Stimulated activated CD8-positive, alpha-beta memory T cell treated with anti-CD3 and anti-CD28 coated beads, Interleukin-2, amount 100 ng/mL, for 48 hours (primary cell): ENCODE results near the gene RNF157.
"Not testable (repeated sequence)": the region's sequence is repeated elsewhere in the genome, so short reads cannot be mapped to it uniquely, and the experiment has no call there.

ENCODE experiments used
- DNase-seq, 2 donors: peaks; one replicate each; pipeline ENCODE4 v3.0.0-alpha.2; 2020; ENCODE audit warnings: low read depth in 2 of 2

The RNF157 gene

DNA sequence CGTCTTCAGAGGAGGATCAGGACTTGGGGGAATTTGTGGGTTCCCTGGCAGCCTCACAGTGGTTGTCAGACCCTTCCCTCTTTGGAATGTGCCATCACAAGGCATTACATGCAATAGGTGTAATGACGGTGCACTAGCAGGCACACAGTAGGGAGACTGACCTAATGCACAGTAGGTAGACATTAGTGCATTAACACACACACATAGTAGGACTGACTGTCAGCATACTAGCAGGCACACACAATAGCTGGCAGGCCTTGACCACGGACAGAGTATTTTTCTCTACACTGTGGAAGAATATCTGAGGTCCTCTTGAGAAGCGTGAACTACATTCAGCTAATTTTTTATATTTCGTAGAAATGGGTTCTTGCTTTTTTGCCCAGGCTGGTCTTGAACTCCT is 14.0 kb upstream of the RNF157 start:
- no peak for DNase-seq

DNA sequence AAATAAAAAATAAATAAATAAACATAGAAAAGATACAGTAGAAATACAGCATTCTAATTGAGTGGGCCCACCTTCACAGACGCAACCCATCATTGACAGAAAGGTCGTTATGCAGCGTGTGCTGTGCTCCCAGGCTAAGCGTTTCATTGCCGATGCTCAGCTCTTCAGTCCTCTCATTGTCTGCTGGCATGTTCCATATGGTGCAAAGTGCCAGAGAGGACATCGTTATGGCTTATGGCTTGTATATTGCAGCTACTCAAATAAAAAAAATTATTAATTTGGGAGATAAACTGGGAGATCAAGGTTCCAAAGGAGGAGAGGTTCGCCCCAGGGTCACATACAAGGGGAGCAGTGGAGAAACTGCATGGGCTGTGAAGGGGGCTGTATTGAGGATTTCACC is 13.5 kb upstream of the RNF157 start:
- DNase-seq: no peak

- DNase-seq: not testable (repeated sequence)
Observed at GRCh38 chr17:76252967-76253766, 12.9 kb upstream of the RNF157 start.

DNA sequence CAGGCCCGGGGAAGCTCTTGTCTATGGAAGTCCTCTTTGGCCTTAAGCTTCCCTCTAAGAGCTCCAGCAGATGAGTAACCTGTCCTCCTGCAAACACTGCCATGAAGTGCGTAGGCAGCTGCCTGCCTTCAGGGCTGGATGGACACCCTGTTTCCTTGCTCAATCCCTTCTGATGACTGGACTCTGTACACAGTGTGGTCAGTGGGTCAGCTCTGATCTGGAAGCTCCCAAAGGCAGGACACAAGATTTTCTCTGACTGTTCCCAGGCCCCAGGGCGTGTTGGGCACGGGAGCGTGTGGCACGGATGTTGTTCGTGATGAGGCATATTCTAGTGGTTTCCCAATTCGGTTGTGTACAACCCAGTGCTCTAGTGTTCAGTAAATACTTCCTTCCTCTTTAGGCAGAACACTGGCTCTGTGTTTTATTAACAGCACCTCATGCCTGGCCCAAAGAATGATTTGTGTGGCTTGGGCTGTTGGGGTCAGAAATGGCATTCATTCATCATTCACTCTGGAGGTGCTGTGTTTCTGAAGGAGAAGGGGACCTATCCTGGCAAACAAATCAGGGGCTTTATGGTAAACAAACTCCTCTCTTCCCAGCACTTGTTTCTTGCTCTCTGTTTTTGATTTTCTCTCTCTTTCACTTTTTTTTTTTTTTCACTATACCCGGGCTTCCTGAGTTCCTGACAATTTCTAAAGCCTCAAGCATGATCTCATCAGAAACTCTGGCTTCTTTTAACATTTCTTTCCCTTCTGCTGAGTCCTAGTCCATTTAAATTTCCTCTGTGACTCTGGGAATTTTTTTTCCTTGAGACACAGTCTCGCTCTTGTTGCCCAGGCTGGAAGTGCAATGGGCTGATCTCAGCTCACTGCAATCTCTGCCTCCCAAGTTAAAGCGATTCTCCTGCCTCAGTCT is 12.0 kb upstream of the RNF157 start:
- no peak for DNase-seq

- DNase-seq: no peak
Observed at GRCh38 chr17:76251478-76252039, 11.3 kb upstream of the RNF157 start.

GRCh38 chr17:76250141-76250540 is 9.8 kb upstream of the RNF157 start:
- no peak for DNase-seq

DNA sequence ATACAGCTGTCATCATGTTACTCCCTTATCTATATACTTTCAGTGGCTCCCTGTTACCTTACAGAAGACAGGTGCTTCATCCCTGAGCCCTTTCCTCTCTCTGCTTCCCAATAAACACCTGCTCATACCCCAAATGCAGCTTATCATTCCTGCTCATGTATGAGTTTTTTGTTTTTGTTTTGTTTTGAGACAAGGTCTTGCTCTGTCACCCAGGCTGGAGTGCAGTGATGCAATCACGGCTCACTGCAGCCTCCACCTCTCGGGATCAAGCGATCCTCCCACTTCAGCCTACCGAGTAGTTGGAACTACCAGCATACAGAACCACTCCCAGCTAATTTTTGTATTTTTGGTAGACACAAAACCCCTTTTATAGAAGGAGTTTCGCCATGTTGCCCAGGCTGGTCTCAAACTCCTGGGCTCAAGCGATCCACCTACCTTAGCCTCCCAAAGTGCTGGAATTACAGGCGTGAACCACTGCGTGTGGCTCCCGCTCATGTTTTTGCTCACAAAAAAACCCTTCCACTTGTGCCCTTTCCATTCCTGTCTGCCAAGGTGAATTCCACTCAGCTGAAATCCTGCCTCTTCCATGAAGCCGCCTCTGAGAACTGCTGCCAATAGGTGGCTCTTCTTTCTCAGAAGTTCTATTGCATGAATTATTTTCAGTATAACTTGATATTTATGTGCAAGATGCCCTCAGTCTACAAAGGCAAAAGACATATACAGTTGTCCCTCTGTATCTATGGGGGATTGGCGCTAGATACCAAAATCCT is 7.9 kb upstream of the RNF157 start:
- DNase-seq: no peak

GRCh38 chr17:76247304-76247703 is 7.0 kb upstream of the RNF157 start:
- no peak for DNase-seq

DNA sequence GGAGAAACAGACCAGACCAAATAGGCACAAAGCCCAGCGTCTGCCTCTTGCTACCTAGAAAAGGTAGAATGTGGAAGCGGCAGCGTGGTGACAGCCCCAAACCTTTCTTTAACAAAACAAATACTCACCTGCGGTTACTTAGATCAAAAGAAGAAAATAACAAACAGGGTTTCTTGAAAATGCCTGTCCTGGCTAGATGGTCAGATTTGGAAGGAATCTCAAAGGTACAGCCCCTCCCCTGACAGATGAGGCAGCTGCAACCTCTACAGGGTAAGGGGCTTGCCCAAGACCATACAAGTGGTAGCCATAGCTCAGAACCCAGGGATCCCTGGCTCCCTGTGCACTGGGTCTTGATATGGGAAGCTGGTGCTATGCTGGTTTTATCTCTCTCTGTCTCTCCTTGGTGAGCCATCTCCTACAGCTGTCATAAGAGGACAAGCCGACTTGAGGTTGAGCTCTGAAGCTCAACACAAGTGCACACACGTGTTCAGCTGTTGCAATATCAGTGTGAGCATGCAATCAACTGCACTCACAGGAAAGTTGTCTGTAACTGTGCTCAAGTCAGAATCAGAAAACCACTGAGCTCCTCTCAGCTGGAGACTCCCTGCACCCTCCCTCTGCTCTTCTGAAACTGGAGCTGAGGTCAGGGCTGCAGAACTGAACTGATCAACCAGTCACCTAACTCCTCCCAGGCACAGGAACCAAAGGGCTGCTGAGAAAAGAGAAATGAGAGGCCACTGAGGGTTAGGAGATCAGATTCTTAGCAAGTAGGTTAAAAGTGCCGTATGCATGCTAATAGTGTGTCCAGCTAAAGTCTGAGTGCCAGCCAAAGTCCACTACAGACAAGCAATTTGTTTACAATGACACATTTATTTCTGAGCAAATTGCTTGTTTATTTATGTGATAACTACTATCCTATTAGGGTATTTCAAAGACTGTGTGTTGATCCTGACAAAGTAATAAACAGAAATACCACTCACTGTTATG is 6.1 kb upstream of the RNF157 start:
- DNase-seq: no peak

- DNase-seq: not testable (repeated sequence)
Observed at GRCh38 chr17:76244721-76245120, 4.4 kb upstream of the RNF157 start.

GRCh38 chr17:76243826-76244679 is 3.8 kb upstream of the RNF157 start:
- no peak for DNase-seq

- DNase-seq: no peak
Observed at GRCh38 chr17:76241691-76242255, 1.5 kb upstream of the RNF157 start.

DNA sequence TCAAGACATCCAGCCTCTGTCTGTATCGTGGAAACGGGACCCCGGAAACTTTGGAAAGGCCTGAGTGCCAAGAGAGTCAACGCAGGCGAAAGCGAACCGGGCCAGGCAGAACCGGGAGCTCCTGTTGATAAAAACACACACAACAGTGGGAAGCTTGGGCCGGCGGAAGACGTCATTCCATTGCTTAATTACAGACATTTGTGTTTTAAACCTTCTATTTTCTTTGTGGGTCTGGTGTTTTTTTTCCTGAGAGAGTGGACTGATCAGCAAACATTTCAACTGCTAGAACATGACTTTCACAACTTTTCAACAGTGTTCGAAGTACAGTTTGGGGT is 878 bp upstream of the RNF157 start:
- DNase-seq: no peak

DNA sequence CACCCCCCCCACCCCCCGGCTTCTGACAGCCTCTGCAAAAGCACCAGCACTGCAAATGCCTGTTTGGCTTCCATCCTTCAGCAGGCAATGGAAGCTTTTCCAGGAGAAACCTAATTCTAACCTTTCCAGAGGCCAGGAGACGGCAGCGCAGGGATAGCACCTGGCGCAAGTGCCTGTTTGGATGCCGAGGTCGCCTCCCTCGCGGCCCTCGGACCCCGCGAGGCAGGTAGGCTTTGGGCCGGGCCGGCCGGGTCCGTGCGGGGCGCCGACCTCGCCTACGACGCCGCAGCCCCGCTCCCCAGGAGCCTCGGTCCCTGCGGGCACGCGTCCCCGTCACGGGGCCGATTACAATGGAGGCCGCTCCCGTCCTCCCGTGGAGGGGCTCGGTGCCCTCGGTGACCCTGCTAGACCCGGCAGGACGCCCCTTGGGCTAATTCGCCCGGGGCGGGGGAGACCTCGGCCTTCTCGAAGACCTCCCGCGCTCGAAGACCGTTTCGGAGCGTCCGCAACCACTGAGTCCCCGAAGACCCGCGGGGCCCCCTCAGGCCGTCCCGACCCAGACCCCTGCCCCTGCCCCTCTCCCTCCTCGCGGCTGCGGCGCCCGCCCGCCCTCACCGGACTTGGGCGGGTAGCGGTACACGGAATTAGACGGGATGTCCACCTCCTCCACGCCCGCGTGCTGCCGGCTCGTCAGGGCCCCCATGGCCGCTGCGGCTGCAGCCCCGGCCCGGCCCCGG is 587 bp downstream of the RNF157 start:
- DNase-seq: no peak

GRCh38 chr17:76238847-76239537 is 1.3 kb downstream of the RNF157 start:
- DNase-seq: no peak

DNA sequence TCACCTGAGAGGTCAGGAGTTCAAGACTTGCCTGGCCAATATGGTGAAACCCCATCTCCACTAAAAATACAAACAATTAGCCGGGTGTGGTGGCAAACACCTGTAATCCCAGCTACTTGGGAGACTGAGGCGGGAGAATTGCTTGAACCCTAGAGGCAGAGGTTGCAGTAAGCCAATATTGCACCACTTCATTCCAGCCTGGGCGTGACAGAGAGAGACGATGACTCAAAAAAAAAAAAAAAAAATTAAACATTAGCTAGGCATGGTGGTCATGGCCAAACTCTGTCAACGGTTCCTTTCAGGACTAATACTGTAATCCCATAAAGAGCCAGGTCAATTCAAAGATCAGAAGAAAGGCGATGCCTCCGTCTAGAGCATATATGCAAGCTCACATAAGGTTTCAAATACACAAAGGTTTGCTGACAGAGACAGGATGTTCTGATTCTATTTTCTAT is 2.4 kb downstream of the RNF157 start:
- DNase-seq: no peak

- DNase-seq: no peak
Observed at GRCh38 chr17:76236603-76237002, 3.7 kb downstream of the RNF157 start.

GRCh38 chr17:76235883-76236282 is 4.4 kb downstream of the RNF157 start:
- DNase-seq: no peak
